22Rv1 (cell line): ENCODE results near the gene TAGLN2.

Experiments used
- ZFX ChIP-seq: fragments of 450-650 bp; IDR thresholded peaks from 2 replicates; pipeline ENCODE4 v1.6.1; 2017; ENCODE audit warnings: antibody characterized with exemption, borderline replicate concordance
- TF ChIP-seq, protein P1 (sequence below): fragments of 450-650 bp; IDR thresholded peaks from 2 replicates; pipeline ENCODE4 v1.5.1; 2017; ENCODE audit warnings: mild to moderate bottlenecking

DNA sequence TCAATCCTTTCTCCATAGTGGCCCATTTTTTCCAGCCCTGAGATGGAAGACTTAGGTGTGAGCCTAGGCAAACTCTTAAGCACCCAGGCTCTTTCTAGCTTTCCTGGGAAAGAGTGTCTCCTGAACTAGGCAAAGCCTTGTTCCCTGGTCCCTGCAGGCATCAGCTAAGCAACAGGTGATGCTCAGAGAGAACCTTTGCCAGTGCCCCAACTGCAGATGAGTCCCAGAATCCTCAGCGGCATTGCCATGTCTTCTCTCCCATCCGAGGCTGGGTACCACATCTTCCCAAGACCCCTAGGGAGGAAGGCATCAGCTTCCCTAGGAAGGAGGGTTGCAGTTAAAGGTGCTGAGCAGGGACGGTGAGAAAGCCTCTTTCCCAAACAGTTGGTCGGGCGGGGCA, 54.6 kb downstream of the TAGLN2 start:
- TF ChIP-seq, protein P1, sequence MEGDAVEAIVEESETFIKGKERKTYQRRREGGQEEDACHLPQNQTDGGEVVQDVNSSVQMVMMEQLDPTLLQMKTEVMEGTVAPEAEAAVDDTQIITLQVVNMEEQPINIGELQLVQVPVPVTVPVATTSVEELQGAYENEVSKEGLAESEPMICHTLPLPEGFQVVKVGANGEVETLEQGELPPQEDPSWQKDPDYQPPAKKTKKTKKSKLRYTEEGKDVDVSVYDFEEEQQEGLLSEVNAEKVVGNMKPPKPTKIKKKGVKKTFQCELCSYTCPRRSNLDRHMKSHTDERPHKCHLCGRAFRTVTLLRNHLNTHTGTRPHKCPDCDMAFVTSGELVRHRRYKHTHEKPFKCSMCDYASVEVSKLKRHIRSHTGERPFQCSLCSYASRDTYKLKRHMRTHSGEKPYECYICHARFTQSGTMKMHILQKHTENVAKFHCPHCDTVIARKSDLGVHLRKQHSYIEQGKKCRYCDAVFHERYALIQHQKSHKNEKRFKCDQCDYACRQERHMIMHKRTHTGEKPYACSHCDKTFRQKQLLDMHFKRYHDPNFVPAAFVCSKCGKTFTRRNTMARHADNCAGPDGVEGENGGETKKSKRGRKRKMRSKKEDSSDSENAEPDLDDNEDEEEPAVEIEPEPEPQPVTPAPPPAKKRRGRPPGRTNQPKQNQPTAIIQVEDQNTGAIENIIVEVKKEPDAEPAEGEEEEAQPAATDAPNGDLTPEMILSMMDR = no peak
- TF ChIP-seq ZFX = no peak
